Neutrophil (primary cell): ENCODE measurements around the gene NUAK2.

Experiments
- H3K27ac ChIP-seq: fragments of 200-600 bp; sonication (generic); 2 replicates; pipeline ENCODE4 v1.5.1; 2016; ENCODE audit warnings: mild to moderate bottlenecking, moderate library complexity
- H3K27me3 ChIP-seq: fragments of 200-600 bp; sonication (generic); 2 replicates; pipeline ENCODE4 v1.6.0; 2016; ENCODE audit warnings: mild to moderate bottlenecking
- H3K36me3 ChIP-seq: fragments of 200-600 bp; sonication (generic); 2 replicates; pipeline ENCODE4 v1.5.1; 2017
- H3K4me1 ChIP-seq, 2 experiments: fragments of 200-600 bp in 1 of 2; sonication (generic) in 1 of 2; 1 replicate in 1 of 2; 2 replicates in 1 of 2; pipeline versions ENCODE4 v1.5.1 to v1.6.1; 2013 to 2016; ENCODE audit warnings: low read depth in 1 of 2, low read length in 1 of 2, mild to moderate bottlenecking in 1 of 2, moderate library complexity in 1 of 2; ENCODE audit not compliant: control insufficient read depth in 1 of 2, insufficient read depth in 1 of 2
- H3K4me3 ChIP-seq, 2 experiments: fragments of 200-600 bp in 1 of 2; sonication (generic) in 1 of 2; 1 replicate in 1 of 2; 2 replicates in 1 of 2; pipeline ENCODE4 v1.5.1; 2013 to 2016; ENCODE audit warnings: low read depth in 1 of 2, low read length in 1 of 2, mild to moderate bottlenecking in 1 of 2, moderate library complexity in 1 of 2
- H3K9me3 ChIP-seq: fragments of 200-600 bp; sonication (generic); 2 replicates; pipeline ENCODE4 v1.5.1; 2016
- CTCF ChIP-seq: fragments of 200-600 bp; sonication (generic); IDR thresholded peaks from 2 replicates; pipeline ENCODE4 v1.5.1; 2016; ENCODE audit warnings: antibody characterized with exemption

NUAK2 gene

DNA sequence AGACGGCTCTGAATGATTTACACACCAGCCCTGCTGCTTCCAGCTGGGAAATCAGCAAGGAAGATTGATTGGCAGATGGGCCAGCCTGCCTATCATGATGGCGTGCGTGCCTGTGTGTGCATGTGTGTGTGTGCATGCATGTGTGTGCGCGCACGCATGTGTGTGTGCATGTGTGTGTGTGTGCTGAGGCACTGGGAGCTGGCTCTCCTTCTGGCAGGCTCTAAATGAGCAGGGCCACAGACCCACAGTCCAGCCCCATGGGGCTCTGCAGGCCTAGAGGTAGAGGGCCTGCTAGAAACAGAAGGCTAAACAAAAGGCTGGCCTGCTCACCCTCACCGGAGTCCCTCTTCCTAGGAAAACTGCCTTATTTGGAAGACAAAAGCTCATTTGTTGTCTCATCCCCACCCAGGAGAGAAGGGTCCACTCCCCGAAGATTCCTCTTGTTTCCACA, 29.2 kb upstream of the NUAK2 start:
- no peaks in the 10 kb centered on the region for H3K4me1 ChIP-seq
- no peak for TF ChIP-seq CTCF
- H3K9me3 ChIP-seq: no peaks in the 10 kb centered on the region
- H3K27ac ChIP-seq: no peak overlapping the region
- peaks cover 40% of the 10 kb centered on the region for H3K27me3 ChIP-seq
- no peak overlapping the region for H3K4me3 ChIP-seq
- no peaks in the 10 kb centered on the region for H3K36me3 ChIP-seq

DNA sequence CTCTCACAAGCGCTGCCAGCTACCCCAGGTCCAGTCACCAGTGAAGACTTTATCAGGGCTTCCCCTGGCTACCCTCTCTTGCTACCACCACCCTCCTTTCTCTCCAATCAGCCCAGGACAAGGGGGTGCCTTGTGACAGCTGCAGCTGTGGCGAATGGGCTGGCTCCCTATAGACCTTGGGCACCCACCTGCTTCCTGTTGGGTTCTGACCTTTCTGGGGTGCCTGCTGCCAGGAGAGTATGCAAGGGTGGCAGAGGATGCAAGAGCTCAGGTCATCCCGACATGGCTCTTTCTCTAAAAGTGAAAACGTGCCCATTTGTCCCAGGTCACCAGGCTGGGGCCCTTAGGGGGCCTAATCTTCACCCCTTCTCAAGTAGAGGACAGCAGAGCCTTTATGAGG, 28.6 kb upstream of the NUAK2 start:
- Histone ChIP-seq H3K27me3 (peaks cover 46% of the 10 kb centered on the region), H3K9me3 (no peaks in the 10 kb centered on the region), H3K4me1 (no peaks in the 10 kb centered on the region), H3K27ac (no peak overlapping the region), H3K4me3 (no peak overlapping the region), H3K36me3 (no peaks in the 10 kb centered on the region)
- no peak for TF ChIP-seq CTCF

GRCh38 chr1:205348554-205349487, 27.3 kb upstream of the NUAK2 start:
- Histone ChIP-seq H3K9me3 (no peaks in the 10 kb centered on the region), H3K36me3 (no peaks in the 10 kb centered on the region), H3K4me1 (peaks cover 0 to 3% of the 10 kb centered on the region in 2 experiments), H3K4me3 (no peak overlapping the region), H3K27ac (no peak overlapping the region), H3K27me3 (peaks cover 59% of the 10 kb centered on the region)
- no peak for TF ChIP-seq CTCF

- Histone ChIP-seq H3K9me3 (no peaks in the 10 kb centered on the region), H3K4me3 (no peak overlapping the region), H3K27ac (no peak overlapping the region), H3K4me1 (peaks cover 0 to 8% of the 10 kb centered on the region in 2 experiments), H3K27me3 (peaks cover 76% of the 10 kb centered on the region), H3K36me3 (no peaks in the 10 kb centered on the region)
- TF ChIP-seq CTCF: no peak
Measured at GRCh38 chr1:205346956-205347574, 25.5 kb upstream of the NUAK2 start.

- H3K27me3 ChIP-seq: peaks cover 87% of the 10 kb centered on the region
- H3K27ac ChIP-seq: no peak overlapping the region
- H3K4me3 ChIP-seq: no peak overlapping the region
- no peaks in the 10 kb centered on the region for H3K36me3 ChIP-seq
- peaks cover 0 to 8% of the 10 kb centered on the region in 2 experiments for H3K4me1 ChIP-seq
- TF ChIP-seq CTCF: no peak
- H3K9me3 ChIP-seq: no peaks in the 10 kb centered on the region
Measured at GRCh38 chr1:205345761-205346160, 24.2 kb upstream of the NUAK2 start.
